Measurements from ENCODE around the gene TNS1.

Gene TNS1

GRCh38 chr2:217993138-217993537 is 9.7 kb downstream of the TNS1 start:
- H2AFZ ChIP-seq (ENCODE audit: low read length) = no peak overlapping the region

GRCh38 chr2:217992061-217992460 is 10.7 kb downstream of the TNS1 start:
- Histone ChIP-seq H3K9me3 (replicated peaks; ENCODE audit: insufficient read depth, low read length) (no peaks in the 10 kb centered on the region), H3K27ac (ENCODE audit: low read length) (no peak overlapping the region), H3K79me2 (ENCODE audit: low read length) (no peaks in the 10 kb centered on the region), H3F3A (ENCODE audit: insufficient read depth, low read length) (no peaks in the 10 kb centered on the region), H3K9ac (ENCODE audit: low read length) (no peak overlapping the region), H3K27me3 (replicated peaks; ENCODE audit: insufficient read depth, low read length) (0 out of 2 replicates have a peak, but pooled peaks cover 6% of the 10 kb centered on the region), H2AFZ (ENCODE audit: low read length) (no peak overlapping the region), H3K4me3 (ENCODE audit: low read length) (no peak overlapping the region), H3K4me1 (ENCODE audit: low read length) (no peaks in the 10 kb centered on the region), H3K4me2 (ENCODE audit: low read depth, low read length) (no peak overlapping the region), H3K9me2 (replicated peaks; ENCODE audit: insufficient read depth, low read length) (no peaks in the 10 kb centered on the region), H4K20me1 (ENCODE audit: insufficient read depth, low read length) (no peaks in the 10 kb centered on the region), H3K36me3 (replicated peaks; ENCODE audit: insufficient read depth, low read length) (no peaks in the 10 kb centered on the region)
- no peak for DNase-seq
- no peak for TF ChIP-seq EZH2 (optimal IDR thresholded peaks at IDR 0.05; ENCODE audit: low read depth, low read length)
- TF ChIP-seq CTCF (IDR thresholded peaks at IDR 0.05; ENCODE audit: low read length) = no peak
- no peak for TF ChIP-seq EZH2phosphoT487 (IDR thresholded peaks at IDR 0.05; ENCODE audit: low read length)

More at GRCh38 chr2:217993138-217993537, 9.7 kb downstream of the TNS1 start:
- TF ChIP-seq EZH2phosphoT487 (IDR thresholded peaks at IDR 0.05; ENCODE audit: low read length) (no peak), EZH2 (optimal IDR thresholded peaks at IDR 0.05; ENCODE audit: low read depth, low read length) (no peak), CTCF (IDR thresholded peaks at IDR 0.05; ENCODE audit: low read length) (no peak)
- H3F3A ChIP-seq (ENCODE audit: insufficient read depth, low read length) = no peaks in the 10 kb centered on the region
- H3K9me3 ChIP-seq (replicated peaks; ENCODE audit: insufficient read depth, low read length) = no peaks in the 10 kb centered on the region
- H3K4me1 ChIP-seq (ENCODE audit: low read length) = no peaks in the 10 kb centered on the region
- 0 out of 2 replicates have a peak, but pooled peaks cover 6% of the 10 kb centered on the region for H3K27me3 ChIP-seq (replicated peaks; ENCODE audit: insufficient read depth, low read length)
- H3K4me2 ChIP-seq (ENCODE audit: low read depth, low read length) = no peak overlapping the region
- no peak overlapping the region for H3K4me3 ChIP-seq (ENCODE audit: low read length)
- no peaks in the 10 kb centered on the region for H4K20me1 ChIP-seq (ENCODE audit: insufficient read depth, low read length)
- H3K79me2 ChIP-seq (ENCODE audit: low read length) = no peaks in the 10 kb centered on the region
- DNase-seq = no peak
- H3K36me3 ChIP-seq (replicated peaks; ENCODE audit: insufficient read depth, low read length) = no peaks in the 10 kb centered on the region
- H3K27ac ChIP-seq (ENCODE audit: low read length) = no peak overlapping the region
- no peaks in the 10 kb centered on the region for H3K9me2 ChIP-seq (replicated peaks; ENCODE audit: insufficient read depth, low read length)
- no peak overlapping the region for H3K9ac ChIP-seq (ENCODE audit: low read length)

GRCh38 chr2:217990791-217991465 is 11.9 kb downstream of the TNS1 start:
- Histone ChIP-seq H3K4me3 (ENCODE audit: low read length) (no peak overlapping the region), H3K27ac (ENCODE audit: low read length) (no peak overlapping the region), H3K9me3 (replicated peaks; ENCODE audit: insufficient read depth, low read length) (no peaks in the 10 kb centered on the region), H3F3A (ENCODE audit: insufficient read depth, low read length) (no peaks in the 10 kb centered on the region), H3K9ac (ENCODE audit: low read length) (no peak overlapping the region), H3K9me2 (replicated peaks; ENCODE audit: insufficient read depth, low read length) (no peaks in the 10 kb centered on the region), H3K4me2 (ENCODE audit: low read depth, low read length) (no peak overlapping the region), H2AFZ (ENCODE audit: low read length) (no peak overlapping the region), H3K27me3 (replicated peaks; ENCODE audit: insufficient read depth, low read length) (0 out of 2 replicates have a peak, but pooled peaks cover 6% of the 10 kb centered on the region), H3K4me1 (ENCODE audit: low read length) (no peaks in the 10 kb centered on the region), H4K20me1 (ENCODE audit: insufficient read depth, low read length) (no peaks in the 10 kb centered on the region), H3K79me2 (ENCODE audit: low read length) (no peaks in the 10 kb centered on the region), H3K36me3 (replicated peaks; ENCODE audit: insufficient read depth, low read length) (no peaks in the 10 kb centered on the region)
- no peak for DNase-seq
- TF ChIP-seq CTCF (IDR thresholded peaks at IDR 0.05; ENCODE audit: low read length) (no peak), EZH2 (optimal IDR thresholded peaks at IDR 0.05; ENCODE audit: low read depth, low read length) (no peak), EZH2phosphoT487 (IDR thresholded peaks at IDR 0.05; ENCODE audit: low read length) (no peak)

All from MM.1S (cell line).